HG03045 (cell line): ENCODE measurements around the gene C5AR2.
"Not testable (repeated sequence)": the region's sequence is repeated elsewhere in the genome, so short reads cannot be mapped to it uniquely, and the experiment has no call there.

Source experiments
- ATAC-seq: cut with Tn5 transposase; IDR thresholded peaks from one replicate; pipeline ENCODE4 v1.9.1; 2021; ENCODE audit warnings: mild to moderate bottlenecking, moderate library complexity; ENCODE audit not compliant: unreplicated experiment

C5AR2 gene

GRCh38 chr19:47331931-47332547 is at the start of gene C5AR2:
TSS of gene C5AR2 (plus strand) at chr19:47332175. CDS start at chr19:47340800, 8,625 bp downstream.
- no peak for ATAC-seq

- no peak for ATAC-seq
These were observed 48.4 kb upstream of the C5AR2 start for GRCh38 chr19:47283405-47284059.

GRCh38 chr19:47284324-47284899 is 47.6 kb upstream of the C5AR2 start:
- ATAC-seq = no peak

- ATAC-seq = no peak
These were observed 35.9 kb upstream of the C5AR2 start for GRCh38 chr19:47296036-47296435.

- ATAC-seq = not testable (repeated sequence)
These were observed 31.1 kb upstream of the C5AR2 start for GRCh38 chr19:47300867-47301266.

GRCh38 chr19:47302249-47302648 is 29.7 kb upstream of the C5AR2 start:
- ATAC-seq = no peak

GRCh38 chr19:47303966-47304365 is 28.0 kb upstream of the C5AR2 start:
- no peak for ATAC-seq

GRCh38 chr19:47305309-47305751 is 26.6 kb upstream of the C5AR2 start:
- no peak for ATAC-seq

- ATAC-seq = no peak
These were observed 25.7 kb upstream of the C5AR2 start for GRCh38 chr19:47306303-47306702.

- ATAC-seq = no peak
These were observed 22.9 kb upstream of the C5AR2 start for GRCh38 chr19:47309038-47309437.

- ATAC-seq = no peak
These were observed 22.4 kb upstream of the C5AR2 start, which contains the start of gene C5AR1 for GRCh38 chr19:47309608-47310007. TSS of gene C5AR1 (plus strand) at chr19:47309861. CDS start at chr19:47309896, 35 bp downstream.

- ATAC-seq = no peak
These were observed 21.7 kb upstream of the C5AR2 start for GRCh38 chr19:47310323-47310722.

- no peak for ATAC-seq
These were observed 21.2 kb upstream of the C5AR2 start for GRCh38 chr19:47310819-47311218.

GRCh38 chr19:47312366-47313006 is 19.5 kb upstream of the C5AR2 start:
- no peak for ATAC-seq

- no peak for ATAC-seq
These were observed 18.1 kb upstream of the C5AR2 start for GRCh38 chr19:47313754-47314295.

- ATAC-seq = no peak
These were observed 16.7 kb upstream of the C5AR2 start for GRCh38 chr19:47315125-47315821.

- no peak for ATAC-seq
These were observed 15.5 kb upstream of the C5AR2 start for GRCh38 chr19:47316513-47316912.

GRCh38 chr19:47319923-47320871 is 11.8 kb upstream of the C5AR2 start:
- ATAC-seq = no peak

- ATAC-seq = no peak
These were observed 10.3 kb upstream of the C5AR2 start for GRCh38 chr19:47321630-47322029.

- no peak for ATAC-seq
These were observed 9.9 kb upstream of the C5AR2 start for GRCh38 chr19:47322058-47322457.
